NT2/D1 (cell line): Measurements from ENCODE around the gene CDC14A.
"Not testable (repeated sequence)": the region's sequence is repeated elsewhere in the genome, so short reads cannot be mapped to it uniquely, and the experiment has no call there.

ENCODE experiments used
- SUZ12 ChIP-seq: IDR thresholded peaks from 2 replicates; pipeline ENCODE4 v1.6.1; 2011; ENCODE audit not compliant: insufficient read length, insufficient read depth; ENCODE audit errors: extremely low read depth
- YY1 ChIP-seq: IDR thresholded peaks from 2 replicates; pipeline ENCODE4 v1.6.1; 2011; ENCODE audit not compliant: insufficient read length, insufficient read depth
- ZNF274 ChIP-seq: IDR thresholded peaks from 2 replicates; pipeline ENCODE4 v1.6.1; 2011; ENCODE audit warnings: mild to moderate bottlenecking, low read depth, low read length

GRCh38 chr1:100373953-100374352, 21.6 kb downstream of the CDC14A start:
- not testable (repeated sequence) for TF ChIP-seq ZNF274, YY1, SUZ12
